Heart left ventricle (tissue), 16 donors: ENCODE results near the gene UCHL5. TPM values are rescaled to one million over a fixed set of nuclear protein-coding genes. Genes with fewer than 3 reads are reported as not detected.

Experiments used
- ATAC-seq, 4 donors: fragments of 200-7000 bp; cut with Tn5 transposase; one replicate each; pipeline ENCODE4 v1.9.1; 2020 to 2022; ENCODE audit warnings: moderate library complexity in 4 of 4, mild to moderate bottlenecking in 3 of 4, moderate number of reproducible peaks in 1 of 4
- DNase-seq, 5 donors: peaks; one replicate each; pipeline ENCODE4 v3.0.0-alpha.2; 2020
- H3K27ac ChIP-seq, 12 donors: fragments of 200-600 bp; sonication (generic) in 4 of 12; one replicate each; pipeline versions ENCODE4 v1.5.0 to v1.8.0; 2016 to 2022; ENCODE audit warnings: mild to moderate bottlenecking in 2 of 12
- H3K27me3 ChIP-seq, 9 donors: fragments of 200-600 bp; sonication (generic) in 2 of 9; one replicate each; pipeline versions ENCODE4 v1.5.1 to v1.8.0; 2016 to 2022; ENCODE audit warnings: mild to moderate bottlenecking in 3 of 9
- H3K36me3 ChIP-seq, 9 donors: fragments of 200-600 bp; sonication (generic) in 2 of 9; one replicate each; pipeline versions ENCODE4 v1.5.0 to v1.8.0; 2018 to 2022; ENCODE audit warnings: mild to moderate bottlenecking in 2 of 9
- H3K4me1 ChIP-seq, 12 donors: fragments of 200-600 bp; sonication (generic) in 4 of 12; one replicate each; pipeline versions ENCODE4 v1.5.0 to v1.8.0; 2016 to 2022; ENCODE audit warnings: mild to moderate bottlenecking in 3 of 12
- H3K4me3 ChIP-seq, 12 donors: fragments of 200-600 bp; sonication (generic) in 4 of 12; one replicate each; pipeline versions ENCODE4 v1.5.0 to v1.8.0; 2017 to 2022; ENCODE audit warnings: mild to moderate bottlenecking in 9 of 12, moderate library complexity in 4 of 12
- H3K9me3 ChIP-seq, 12 donors: fragments of 200-600 bp; sonication (generic) in 4 of 12; one replicate each; pipeline versions ENCODE4 v1.5.0 to v1.8.0; 2016 to 2022; ENCODE audit warnings: mild to moderate bottlenecking in 1 of 12
- CTCF ChIP-seq, 12 donors: fragments of 200-600 bp; sonication (generic) in 4 of 12; IDR thresholded peaks; one replicate each; pipeline versions ENCODE4 v1.5.0 to v1.8.0; 2018 to 2022; ENCODE audit warnings: antibody characterized with exemption in 12 of 12, mild to moderate bottlenecking in 5 of 12
- POLR2A ChIP-seq, 2 donors: fragments of 450-650 bp; IDR thresholded peaks; one replicate each; pipeline ENCODE4 v1.6.1; 2017; ENCODE audit warnings: antibody characterized with exemption in 2 of 2, mild to moderate bottlenecking in 2 of 2, moderate library complexity in 2 of 2
- WGBS, 4 donors: extraction: QIAGEN DNeasy Blood & Tissue Kit in 2 of 4; methylation state at CpG; one replicate each; pipeline versions ENCODE4 v1.1.5 to v1.1.7; 2013 to 2018; 5-methylcytosine and 5-hydroxymethylcytosine counted together
- intact Hi-C, 10 donors: fragments of 100-400 bp; cut with DNase I; formaldehyde crosslinking; loops; one replicate each; pipeline versions ENCODE4 v1.11.1 to v1.14.2; 2022
- polyA plus RNA-seq, 2 donors: library from polyadenylated mRNA; stranded (reverse); fragments of 200-250 nt; gene quantifications; one replicate each; pipeline ENCODE4 v1.2.3, GENCODE V29; 2013
- total RNA-seq, 9 donors: library from RNA; depleted of rRNA in 2 of 9; stranded (reverse); fragments of >200 nt in 2 of 9; fragmentation: NEBNext Ultra II Directional in 3 of 9; extraction: Animal tissue kit (Norgen Biotek cat#: 25700) in 3 of 9; gene quantifications; one replicate each; pipeline versions ENCODE4 v1.1.0 to v1.2.4, GENCODE V29; 2016 to 2023
- donor health status: ischemic (EF 13 %, LVEDD 7.1; RV severe dilation, severe dysfunction).
- donor health status: healthy with polysubstance abuse.
- donor health status: DM: no; HTN: yes; CAD: no.
- donor health status: DM: no; HTN: no; CAD: no.
- donor health status: ischemic (EF 25% LVEDD 6.9; RV normal size, moderate dysfunction).
- donor health status: ischemic (EF 25% LVEDD 5.7; RV mildly dilated, moderate dysfunction).
- donor health status: healthy.
- donor health status: DM: yes; HTN: yes; CAD: no.
- donor health status: ischemic (EF 35%, LVEDD 5.7; RV mildly dilated, moderate dysfunction).
- donor health status: nonischemic (EF 11% LVEDD 7.7; RV severe dilation, severe dysfunction).
- donor health status: DM: yes; HTN: yes; CAD: no.
- donor health status: PGD.
- donor health status: ischemic (EF 29% LVEDD 5.4; RV normal size, mild dysfunction).
- donor health status: nonischemic (EF 23%, LVEDD 6.1; RV moderate dilation, normal function).

Gene UCHL5
- total and polyA plus RNA-seq, 11 donors = 21.4 to 45.3 (median 36.0) TPM

- intact Hi-C loops = no loop called here
- TF ChIP-seq POLR2A (IDR thresholded peaks at IDR 0.05) = no peak
- TF ChIP-seq CTCF (IDR thresholded peaks at IDR 0.05) = no peak
- H3K9me3 ChIP-seq = no peaks in the 10 kb centered on the region
- no peak for DNase-seq
- 93 to 96% (median 94%) methylated on average over 2 of the region's 2 CpGs for WGBS, 4 donors
- ATAC-seq = no peak
- H3K27me3 ChIP-seq = no peaks in the 10 kb centered on the region
- no peak overlapping the region for H3K4me3 ChIP-seq
- no peaks in the 10 kb centered on the region for H3K4me1 ChIP-seq
- no peaks in the 10 kb centered on the region for H3K36me3 ChIP-seq
- no peak overlapping the region for H3K27ac ChIP-seq
Observed at GRCh38 chr1:192966073-192966472, 93.1 kb downstream of the UCHL5 start.

GRCh38 chr1:192962901-192963300 lies 96.3 kb downstream of the UCHL5 start:
- DNase-seq (no peak), ATAC-seq (no peak)
- Histone ChIP-seq H3K27ac (no peak overlapping the region), H3K9me3 (no peaks in the 10 kb centered on the region), H3K27me3 (no peaks in the 10 kb centered on the region), H3K36me3 (no peaks in the 10 kb centered on the region), H3K4me3 (no peak overlapping the region), H3K4me1 (no peaks in the 10 kb centered on the region)
- intact Hi-C loops = no loop called here
- no peak for TF ChIP-seq CTCF (IDR thresholded peaks at IDR 0.05)
- no peak for TF ChIP-seq POLR2A (IDR thresholded peaks at IDR 0.05)
- WGBS, 4 donors = 90 to 95% (median 94%) methylated on average over 2 of the region's 2 CpGs

Other genes with a start within 250 kb of the UCHL5 start
- gene RO60, start 252 bp upstream of the UCHL5 start, total RNA-seq = 10 to 100 TPM; 48.3 to 67.7 (median 55.6) TPM
- gene RO60, start 252 bp upstream of the UCHL5 start, polyA plus RNA-seq = 10 to 100 TPM in 1 of 2 donors, 1 to 10 TPM in 1; 5.9 to 20.5 TPM
- 100 to 1,000 TPM in 1 of 9 donors, 10 to 100 TPM in 8; 11.0 to 102 (median 28.5) TPM for gene GLRX2, start 46.1 kb upstream of the UCHL5 start, total RNA-seq
- gene GLRX2, start 46.1 kb upstream of the UCHL5 start, polyA plus RNA-seq = 10 to 100 TPM; 45.3 to 57.6 TPM
- 10 to 100 TPM; 26.6 to 57.3 (median 53.6) TPM for gene CDC73, start 62.7 kb upstream of the UCHL5 start, total RNA-seq
- 10 to 100 TPM in 1 of 2 donors, 1 to 10 TPM in 1; 8.3 to 20.7 TPM for gene CDC73, start 62.7 kb upstream of the UCHL5 start, polyA plus RNA-seq
- 10 to 100 TPM; 22.5 to 67.0 (median 54.5) TPM for gene B3GALT2, start 127.3 kb upstream of the UCHL5 start, total RNA-seq
- 10 to 100 TPM; 14.6 to 39.4 TPM for gene B3GALT2, start 127.3 kb upstream of the UCHL5 start, polyA plus RNA-seq